ENCODE data around the gene PRDM10.
A peak's percentile ranks its signal among the peaks of the same experiment; 100 is the strongest.
"Not testable (repeated sequence)": the region's sequence is repeated elsewhere in the genome, so short reads cannot be mapped to it uniquely, and the experiment has no call there.

Gene PRDM10

DNA sequence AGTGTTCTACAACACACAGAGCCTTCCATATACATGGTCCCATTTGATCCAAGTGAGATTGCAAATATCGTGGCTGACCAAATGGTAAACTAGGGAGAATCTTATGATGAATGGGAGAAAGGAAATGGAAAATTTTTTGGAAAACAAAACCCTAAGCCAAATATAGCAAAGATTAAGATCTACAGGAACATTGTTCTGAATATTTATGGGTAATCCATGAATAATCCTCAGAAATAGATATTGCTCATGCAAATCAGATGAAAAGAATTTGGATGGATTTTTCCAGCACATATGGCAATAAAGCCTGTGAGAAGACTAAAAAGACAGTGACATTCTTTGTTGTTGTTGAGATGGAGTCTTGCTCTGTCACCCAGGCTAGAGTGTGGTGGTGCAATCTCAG is 21.7 kb upstream of the PRDM10 start:
- no peak overlapping the region for H3K4me3 Mint-ChIP-seq
- H3K9me3 Mint-ChIP-seq = no peaks in the 10 kb centered on the region
- H3K27me3 Mint-ChIP-seq = peaks cover 2% of the 10 kb centered on the region
- no peaks in the 10 kb centered on the region for H3K4me1 Mint-ChIP-seq
- no peaks in the 10 kb centered on the region for H3K36me3 Mint-ChIP-seq
- no peak overlapping the region for H3K27ac Mint-ChIP-seq

- H3K9me3 Mint-ChIP-seq = no peaks in the 10 kb centered on the region
- H3K4me1 Mint-ChIP-seq = no peaks in the 10 kb centered on the region
- peaks cover 2% of the 10 kb centered on the region for H3K27me3 Mint-ChIP-seq
- no peak overlapping the region for H3K27ac Mint-ChIP-seq
- no peak overlapping the region for H3K4me3 Mint-ChIP-seq
- H3K36me3 Mint-ChIP-seq = no peaks in the 10 kb centered on the region
Observed at GRCh38 chr11:130023204-130023603, 20.6 kb upstream of the PRDM10 start.

- no peaks in the 10 kb centered on the region for H3K4me1 Mint-ChIP-seq
- H3K27ac Mint-ChIP-seq = no peak overlapping the region
- peaks cover 2% of the 10 kb centered on the region for H3K27me3 Mint-ChIP-seq
- H3K36me3 Mint-ChIP-seq = no peaks in the 10 kb centered on the region
- no peaks in the 10 kb centered on the region for H3K9me3 Mint-ChIP-seq
- H3K4me3 Mint-ChIP-seq = no peak overlapping the region
Observed at GRCh38 chr11:130022799-130023198, 20.2 kb upstream of the PRDM10 start.

DNA sequence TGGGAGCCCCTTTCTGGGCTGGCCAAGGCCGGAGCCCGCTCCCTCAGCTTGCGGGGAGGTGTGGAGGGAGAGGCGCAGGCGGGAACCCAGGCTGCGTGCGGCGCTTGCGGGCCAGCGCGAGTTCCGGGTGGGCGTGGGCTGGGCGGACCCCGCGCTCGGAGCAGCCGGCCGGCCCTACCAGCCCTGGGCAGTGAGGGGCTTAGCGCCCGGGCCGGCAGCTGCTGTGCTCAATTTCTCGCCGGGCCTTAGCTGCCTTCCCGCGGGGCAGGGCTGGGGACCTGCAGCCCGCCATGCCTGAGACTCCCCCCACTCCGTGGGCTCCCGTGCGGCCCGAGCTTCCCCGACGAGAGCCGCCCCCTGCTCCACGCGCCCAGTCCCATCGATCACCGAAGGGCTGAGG is 19.0 kb upstream of the PRDM10 start:
- not testable (repeated sequence) for H3K9me3 Mint-ChIP-seq, H3K36me3 Mint-ChIP-seq, H3K27me3 Mint-ChIP-seq, H3K27ac Mint-ChIP-seq, H3K4me1 Mint-ChIP-seq, H3K4me3 Mint-ChIP-seq

GRCh38 chr11:130020323-130020722 is 17.7 kb upstream of the PRDM10 start:
- Mint-ChIP-seq H3K9me3 (peaks cover 5% of the 10 kb centered on the region), H3K27me3 (peaks cover 3% of the 10 kb centered on the region)

DNA sequence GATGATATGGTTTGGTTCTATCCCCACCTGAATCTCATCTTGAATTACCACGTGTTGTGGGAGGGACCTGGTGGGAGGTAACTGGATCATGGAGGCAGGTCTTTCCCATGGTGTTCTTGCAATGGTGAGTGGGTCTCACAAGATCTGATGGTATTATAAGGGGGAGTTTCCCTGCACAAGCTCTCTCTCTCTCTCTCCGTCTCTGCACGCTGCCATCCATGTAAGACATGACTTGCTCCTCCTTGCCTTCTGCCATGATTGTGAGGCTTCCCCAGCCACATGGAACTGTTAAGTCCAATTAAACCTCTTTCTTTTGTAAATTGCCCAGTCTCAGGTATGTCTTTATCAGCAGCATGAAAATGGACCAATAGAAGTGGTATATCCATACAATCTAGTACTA is 13.2 kb upstream of the PRDM10 start:
- not testable (repeated sequence) for H3K4me1 Mint-ChIP-seq, H3K27me3 Mint-ChIP-seq

More at GRCh38 chr11:130020323-130020722, 17.7 kb upstream of the PRDM10 start:
- Mint-ChIP-seq H3K4me3 (no peak overlapping the region), H3K4me1 (no peaks in the 10 kb centered on the region), H3K27ac (no peak overlapping the region), H3K36me3 (peaks cover 2% of the 10 kb centered on the region)

GRCh38 chr11:130008326-130008725 is 5.7 kb upstream of the PRDM10 start:
- Mint-ChIP-seq H3K36me3 (peaks cover 2% of the 10 kb centered on the region), H3K27ac (no peak overlapping the region), H3K27me3 (no peaks in the 10 kb centered on the region), H3K4me1 (peaks cover 14% of the 10 kb centered on the region), H3K9me3 (no peaks in the 10 kb centered on the region), H3K4me3 (no peak overlapping the region)

More for the DNA sequence above, 13.2 kb upstream of the PRDM10 start:
- not testable (repeated sequence) for H3K9me3 Mint-ChIP-seq, H3K36me3 Mint-ChIP-seq, H3K4me3 Mint-ChIP-seq
- H3K27ac Mint-ChIP-seq = peak overlapping the region; percentile 19

- peaks cover 2% of the 10 kb centered on the region for H3K36me3 Mint-ChIP-seq
- H3K27ac Mint-ChIP-seq = no peak overlapping the region
- H3K27me3 Mint-ChIP-seq = no peaks in the 10 kb centered on the region
- no peaks in the 10 kb centered on the region for H3K9me3 Mint-ChIP-seq
- no peak overlapping the region for H3K4me3 Mint-ChIP-seq
- peaks cover 14% of the 10 kb centered on the region for H3K4me1 Mint-ChIP-seq
Observed at GRCh38 chr11:130006929-130007328, 4.3 kb upstream of the PRDM10 start.

GRCh38 chr11:130003717-130004001 is 1.0 kb upstream of the PRDM10 start:
- Mint-ChIP-seq H3K4me1 (peaks cover 40% of the 10 kb centered on the region), H3K4me3 (peak overlapping the region; percentile 96)

DNA sequence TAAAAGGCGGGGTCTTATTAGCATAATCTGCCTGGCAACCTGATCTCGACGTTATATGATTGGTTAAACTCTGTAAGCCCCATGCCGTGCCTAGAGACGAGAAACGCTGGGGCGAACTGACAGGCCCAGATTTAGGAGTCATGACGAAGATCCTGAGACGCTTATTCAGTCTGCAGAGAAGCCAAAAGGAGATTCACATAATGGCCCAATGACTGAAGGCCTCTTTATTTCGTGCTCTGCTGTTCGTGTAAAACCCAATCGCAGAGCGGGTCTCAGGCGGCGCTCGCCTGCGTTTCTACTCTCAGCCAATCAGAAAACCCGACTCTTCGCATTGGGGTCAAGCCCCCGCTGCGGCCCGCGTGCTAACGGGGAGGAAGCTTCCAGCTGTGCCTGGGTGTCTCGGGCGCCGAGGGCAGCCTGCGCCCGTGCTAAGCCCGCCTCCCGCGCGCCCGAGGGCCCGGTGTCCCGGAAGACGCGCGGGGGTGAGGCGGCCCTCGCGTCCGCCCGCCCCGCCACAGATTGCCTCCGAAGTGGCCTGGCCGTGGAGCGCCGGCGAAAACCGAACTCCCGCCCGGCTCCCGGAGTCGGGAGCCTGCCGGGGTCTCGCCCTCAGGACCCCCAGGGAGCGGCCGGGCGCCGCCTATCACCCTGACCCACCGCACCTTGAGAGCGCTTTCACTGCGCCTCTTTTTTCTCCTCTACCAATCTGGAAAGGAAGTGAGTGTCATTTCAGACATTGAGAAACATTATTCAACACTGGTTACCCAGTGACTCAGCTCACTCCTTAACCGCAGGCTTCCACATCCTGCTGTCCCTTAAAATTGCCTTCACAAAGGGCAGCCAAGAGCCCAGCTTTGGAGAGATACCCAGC is 446 bp upstream of the PRDM10 start:
- H3K9me3 Mint-ChIP-seq = no peaks in the 10 kb centered on the region
- peaks cover 2% of the 10 kb centered on the region for H3K36me3 Mint-ChIP-seq
- H3K27ac Mint-ChIP-seq = peak overlapping the region; percentile 100
- no peaks in the 10 kb centered on the region for H3K27me3 Mint-ChIP-seq
- peaks cover 46% of the 10 kb centered on the region for H3K4me1 Mint-ChIP-seq
- H3K4me3 Mint-ChIP-seq = peak overlapping the region; percentile 98

More at GRCh38 chr11:130003717-130004001, 1.0 kb upstream of the PRDM10 start:
- peaks cover 2% of the 10 kb centered on the region for H3K36me3 Mint-ChIP-seq
- H3K27ac Mint-ChIP-seq = peak overlapping the region; percentile 98
- no peaks in the 10 kb centered on the region for H3K27me3 Mint-ChIP-seq
- H3K9me3 Mint-ChIP-seq = no peaks in the 10 kb centered on the region

GRCh38 chr11:130001461-130002351 is 929 bp downstream of the PRDM10 start:
- H3K4me3 Mint-ChIP-seq = peak overlapping the region; percentile 90
- peaks cover 51% of the 10 kb centered on the region for H3K4me1 Mint-ChIP-seq
- peak overlapping the region; percentile 96 for H3K27ac Mint-ChIP-seq
- peaks cover 2% of the 10 kb centered on the region for H3K36me3 Mint-ChIP-seq
- H3K9me3 Mint-ChIP-seq = no peaks in the 10 kb centered on the region
- H3K27me3 Mint-ChIP-seq = no peaks in the 10 kb centered on the region

GRCh38 chr11:130000552-130001176 is 2.0 kb downstream of the PRDM10 start:
- H3K4me1 Mint-ChIP-seq = peaks cover 58% of the 10 kb centered on the region
- H3K9me3 Mint-ChIP-seq = no peaks in the 10 kb centered on the region
- H3K27ac Mint-ChIP-seq = peak overlapping the region; percentile 96

GRCh38 chr11:129999407-129999806 is 3.2 kb downstream of the PRDM10 start:
- Mint-ChIP-seq H3K4me3 (no peak overlapping the region), H3K27me3 (no peaks in the 10 kb centered on the region), H3K9me3 (no peaks in the 10 kb centered on the region), H3K27ac (peak overlapping the region; percentile 6), H3K36me3 (peaks cover 3% of the 10 kb centered on the region), H3K4me1 (peaks cover 53% of the 10 kb centered on the region)

More at GRCh38 chr11:130000552-130001176, 2.0 kb downstream of the PRDM10 start:
- peaks cover 3% of the 10 kb centered on the region for H3K36me3 Mint-ChIP-seq
- no peaks in the 10 kb centered on the region for H3K27me3 Mint-ChIP-seq
- H3K4me3 Mint-ChIP-seq = peak overlapping the region; percentile 90

GRCh38 chr11:129998905-129999304 is 3.7 kb downstream of the PRDM10 start:
- no peak overlapping the region for H3K4me3 Mint-ChIP-seq
- peaks cover 50% of the 10 kb centered on the region for H3K4me1 Mint-ChIP-seq
- no peaks in the 10 kb centered on the region for H3K27me3 Mint-ChIP-seq
- H3K27ac Mint-ChIP-seq = peak overlapping the region; percentile 31
- H3K9me3 Mint-ChIP-seq = no peaks in the 10 kb centered on the region
- peaks cover 3% of the 10 kb centered on the region for H3K36me3 Mint-ChIP-seq

- Mint-ChIP-seq H3K36me3 (peaks cover 3% of the 10 kb centered on the region), H3K4me3 (no peak overlapping the region), H3K9me3 (no peaks in the 10 kb centered on the region), H3K27ac (no peak overlapping the region), H3K27me3 (no peaks in the 10 kb centered on the region), H3K4me1 (peaks cover 44% of the 10 kb centered on the region)
Observed at GRCh38 chr11:129998107-129998506, 4.5 kb downstream of the PRDM10 start.

Measured in activated naive CD4-positive, alpha-beta T cell treated with anti-CD3 and anti-CD28 coated beads, Interleukin-2, amount 50 U/mL, for 24 hours (primary cell).